Duodenal mucosa (tissue), 2 donors: ENCODE results near the gene SNX24.

ENCODE experiments used
- H3K27ac ChIP-seq: one replicate; pipeline ENCODE4 v1.7.0; 2013; ENCODE audit warnings: low read depth, low read length
- H3K27me3 ChIP-seq, 2 donors: one replicate each; pipeline ENCODE4 v1.7.0; 2013; ENCODE audit warnings: low read length in 2 of 2, control low read depth in 1 of 2; ENCODE audit not compliant: insufficient read depth in 2 of 2, control insufficient read depth in 1 of 2
- H3K36me3 ChIP-seq, 2 donors: one replicate each; pipeline ENCODE4 v1.7.0; 2013; ENCODE audit warnings: low read length in 2 of 2, control low read depth in 1 of 2; ENCODE audit not compliant: insufficient read depth in 2 of 2, control insufficient read depth in 1 of 2
- H3K4me1 ChIP-seq, 2 donors: one replicate each; pipeline ENCODE4 v1.7.0; 2013; ENCODE audit warnings: low read length in 2 of 2, control low read depth in 1 of 2; ENCODE audit not compliant: insufficient read depth in 2 of 2, control insufficient read depth in 1 of 2
- H3K4me3 ChIP-seq, 2 donors: one replicate each; pipeline ENCODE4 v1.7.0; 2013; ENCODE audit warnings: low read length in 2 of 2, low read depth in 1 of 2
- H3K9ac ChIP-seq, 2 donors: one replicate each; pipeline ENCODE4 v1.7.0; 2013; ENCODE audit warnings: low read length in 2 of 2, low read depth in 1 of 2
- H3K9me3 ChIP-seq, 2 donors: one replicate each; pipeline ENCODE4 v1.7.0; 2013; ENCODE audit warnings: low read length in 2 of 2, control low read depth in 1 of 2; ENCODE audit not compliant: control insufficient read depth in 1 of 2

The SNX24 gene

GRCh38 chr5:123014689-123015088, 169.3 kb downstream of the SNX24 start:
- Histone ChIP-seq H3K36me3 (no peaks in the 10 kb centered on the region), H3K9me3 (no peaks in the 10 kb centered on the region), H3K9ac (no peak overlapping the region), H3K4me3 (no peak overlapping the region), H3K27ac (no peak overlapping the region), H3K4me1 (no peaks in the 10 kb centered on the region), H3K27me3 (no peaks in the 10 kb centered on the region)

DNA sequence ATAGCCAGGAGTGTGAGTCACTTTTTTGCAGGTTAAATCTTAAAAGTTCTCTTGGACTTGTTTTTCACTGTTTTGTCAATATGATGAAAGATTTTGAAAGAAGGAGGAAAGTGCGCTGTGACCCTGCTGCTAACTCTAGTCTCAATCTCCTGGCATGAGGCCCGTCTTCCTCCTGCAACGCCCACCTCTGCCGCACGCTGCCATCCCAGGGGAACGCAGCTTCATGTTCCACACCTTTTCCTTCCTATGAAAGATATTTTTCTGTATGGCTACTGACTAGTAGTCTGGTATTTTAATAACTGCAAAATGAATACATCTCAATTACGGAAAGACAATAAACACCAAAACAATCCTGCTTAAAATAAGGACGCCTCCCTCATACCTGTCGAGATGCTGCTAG, 182.8 kb downstream of the SNX24 start:
- no peaks in the 10 kb centered on the region for H3K4me1 ChIP-seq
- H3K36me3 ChIP-seq = peaks cover 6 to 29% of the 10 kb centered on the region in 2 donors
- no peak overlapping the region for H3K27ac ChIP-seq

DNA sequence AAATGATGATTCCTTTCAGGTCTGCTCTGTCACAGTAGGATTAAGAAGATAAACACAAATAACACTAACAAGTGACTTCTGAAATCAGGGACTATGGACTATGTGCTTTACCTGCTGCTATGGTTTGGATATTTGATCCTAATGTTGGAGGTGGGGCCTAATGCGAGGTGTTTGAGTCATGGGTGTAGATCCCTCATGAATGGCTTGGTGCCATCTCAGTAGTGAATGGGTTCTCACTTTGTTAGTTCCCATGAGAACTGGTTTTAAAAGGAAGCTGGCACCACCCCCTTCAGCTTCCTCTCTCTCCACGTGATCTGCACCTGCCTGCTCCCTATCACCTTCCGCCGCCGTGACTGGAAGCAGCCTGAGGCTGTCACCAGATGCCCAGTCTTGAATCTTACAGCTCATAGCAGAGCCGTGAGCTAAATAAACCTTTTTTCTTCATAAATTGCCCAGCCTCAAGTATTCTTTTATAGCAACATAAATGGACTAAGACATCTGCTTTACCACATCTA, 187.8 kb downstream of the SNX24 start:
- Histone ChIP-seq H3K9ac (no peak overlapping the region), H3K27ac (no peak overlapping the region), H3K27me3 (peaks cover 0 to 4% of the 10 kb centered on the region in 2 donors), H3K4me3 (no peak overlapping the region), H3K36me3 (peaks cover 0 to 5% of the 10 kb centered on the region in 2 donors), H3K9me3 (no peaks in the 10 kb centered on the region), H3K4me1 (peaks cover 4 to 13% of the 10 kb centered on the region in 2 donors)

More for the DNA sequence above, 182.8 kb downstream of the SNX24 start:
- no peak overlapping the region for H3K4me3 ChIP-seq
- H3K9me3 ChIP-seq = no peaks in the 10 kb centered on the region
- no peak overlapping the region for H3K9ac ChIP-seq
- no peaks in the 10 kb centered on the region for H3K27me3 ChIP-seq

GRCh38 chr5:123035360-123035917, 190.0 kb downstream of the SNX24 start:
- H3K27ac ChIP-seq = peak overlapping the region; percentile 86
- peaks cover 4 to 13% of the 10 kb centered on the region in 2 donors for H3K4me1 ChIP-seq
- H3K27me3 ChIP-seq = peaks cover 0 to 4% of the 10 kb centered on the region in 2 donors
- peak overlapping the region; percentile 76 to 77 for H3K4me3 ChIP-seq
- H3K9me3 ChIP-seq = no peaks in the 10 kb centered on the region
- peak overlapping the region; percentile 44 to 67 for H3K9ac ChIP-seq
- no peaks in the 10 kb centered on the region for H3K36me3 ChIP-seq

DNA sequence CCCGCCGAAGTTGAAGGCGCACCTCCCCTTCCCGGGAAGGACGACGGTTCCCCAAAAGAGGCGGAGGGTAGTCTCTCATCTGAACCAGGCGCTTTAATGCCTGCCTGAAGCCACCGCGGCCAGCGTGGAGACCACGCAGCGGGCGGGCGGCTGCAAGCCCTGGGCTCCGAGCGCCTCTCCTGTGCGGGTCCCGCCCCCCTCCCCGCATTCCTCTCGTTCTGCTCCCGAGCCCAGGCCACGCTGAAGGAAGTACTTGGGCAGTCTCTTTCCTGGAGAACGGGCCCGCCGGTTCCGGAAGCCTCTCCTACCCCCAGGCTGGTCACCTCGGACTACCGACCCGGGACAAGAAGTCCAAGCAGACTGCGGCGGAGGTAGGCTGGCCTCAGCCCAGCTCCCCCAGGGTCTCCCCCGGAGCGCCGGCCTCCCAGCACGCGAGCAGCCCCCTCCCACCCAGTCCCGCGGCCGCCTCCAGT, 190.5 kb downstream of the SNX24 start:
- H3K4me1 ChIP-seq = peaks cover 4 to 13% of the 10 kb centered on the region in 2 donors
- peaks cover 0 to 4% of the 10 kb centered on the region in 2 donors for H3K27me3 ChIP-seq
- no peaks in the 10 kb centered on the region for H3K9me3 ChIP-seq
- H3K4me3 ChIP-seq = peak overlapping the region; percentile 76 to 77
- peak overlapping the region; percentile 86 for H3K27ac ChIP-seq
- H3K9ac ChIP-seq = peak overlapping the region; percentile 44 to 67
- no peaks in the 10 kb centered on the region for H3K36me3 ChIP-seq

GRCh38 chr5:123036391-123037103, 191.1 kb downstream of the SNX24 start, which contains the start of gene PPIC:
PPIC (minus strand) TSS chr5:123036725; CDS start chr5:123036625, 100 bp downstream.
- H3K27me3 ChIP-seq = peaks cover 0 to 4% of the 10 kb centered on the region in 2 donors
- H3K4me1 ChIP-seq = peaks cover 4 to 13% of the 10 kb centered on the region in 2 donors
- no peaks in the 10 kb centered on the region for H3K36me3 ChIP-seq
- peak within 1 kb of the TSS; percentile 60 to 67 for H3K9ac ChIP-seq
- peak within 1 kb of the TSS; percentile 86 for H3K27ac ChIP-seq
- H3K4me3 ChIP-seq = peak within 1 kb of the TSS; percentile 76 to 77
- H3K9me3 ChIP-seq = no peaks in the 10 kb centered on the region

GRCh38 chr5:123037104-123037418, 191.6 kb downstream of the SNX24 start:
- peaks cover 0 to 4% of the 10 kb centered on the region in 2 donors for H3K27me3 ChIP-seq
- no peaks in the 10 kb centered on the region for H3K9me3 ChIP-seq
- peak overlapping the region; percentile 60 to 67 for H3K9ac ChIP-seq

GRCh38 chr5:123039673-123040072, 194.3 kb downstream of the SNX24 start:
- Histone ChIP-seq H3K4me3 (no peak overlapping the region), H3K36me3 (no peaks in the 10 kb centered on the region), H3K9me3 (no peaks in the 10 kb centered on the region), H3K4me1 (peaks cover 4 to 13% of the 10 kb centered on the region in 2 donors), H3K9ac (no peak overlapping the region), H3K27me3 (peaks cover 0 to 4% of the 10 kb centered on the region in 2 donors), H3K27ac (no peak overlapping the region)

More at GRCh38 chr5:123037104-123037418, 191.6 kb downstream of the SNX24 start:
- H3K36me3 ChIP-seq = no peaks in the 10 kb centered on the region
- peak overlapping the region; percentile 76 to 77 for H3K4me3 ChIP-seq
- peak overlapping the region; percentile 86 for H3K27ac ChIP-seq
- H3K4me1 ChIP-seq = peaks cover 4 to 13% of the 10 kb centered on the region in 2 donors

DNA sequence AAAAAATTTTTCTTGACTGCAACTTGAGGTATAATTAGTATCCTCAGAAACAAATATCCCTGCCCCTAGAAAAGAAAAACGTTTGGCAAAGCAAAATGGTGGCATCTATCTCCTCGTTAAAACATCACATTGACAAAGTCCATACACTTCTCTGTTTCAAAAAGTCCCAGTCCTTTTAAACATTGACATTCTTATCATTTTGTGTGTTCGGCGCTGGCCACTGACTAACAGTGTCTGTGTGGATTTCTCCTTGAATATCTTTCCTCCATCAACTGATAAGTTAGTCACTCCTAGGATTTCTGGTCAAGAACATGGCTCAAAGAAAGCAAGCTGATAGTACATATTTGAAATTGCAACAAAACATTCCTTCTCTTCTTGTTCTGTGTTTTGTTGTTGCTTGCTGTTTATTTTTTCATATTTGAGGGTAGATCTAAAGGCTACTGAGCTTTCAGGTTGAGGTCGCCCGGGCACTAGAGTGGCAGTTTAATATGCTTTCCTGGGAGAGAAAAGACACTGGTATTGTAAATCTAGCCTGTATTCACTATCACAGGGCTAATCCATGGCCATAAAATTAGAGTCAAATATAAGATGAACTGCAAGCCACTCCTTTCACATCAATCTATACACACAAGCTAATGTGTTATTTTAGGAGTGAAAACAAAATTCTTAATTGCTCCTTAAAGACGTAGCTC, 199.7 kb downstream of the SNX24 start:
- Histone ChIP-seq H3K27ac (no peak overlapping the region), H3K27me3 (peaks cover 0 to 4% of the 10 kb centered on the region in 2 donors), H3K4me1 (no peaks in the 10 kb centered on the region), H3K9me3 (no peaks in the 10 kb centered on the region), H3K36me3 (no peaks in the 10 kb centered on the region), H3K9ac (no peak overlapping the region), H3K4me3 (no peak overlapping the region)

DNA sequence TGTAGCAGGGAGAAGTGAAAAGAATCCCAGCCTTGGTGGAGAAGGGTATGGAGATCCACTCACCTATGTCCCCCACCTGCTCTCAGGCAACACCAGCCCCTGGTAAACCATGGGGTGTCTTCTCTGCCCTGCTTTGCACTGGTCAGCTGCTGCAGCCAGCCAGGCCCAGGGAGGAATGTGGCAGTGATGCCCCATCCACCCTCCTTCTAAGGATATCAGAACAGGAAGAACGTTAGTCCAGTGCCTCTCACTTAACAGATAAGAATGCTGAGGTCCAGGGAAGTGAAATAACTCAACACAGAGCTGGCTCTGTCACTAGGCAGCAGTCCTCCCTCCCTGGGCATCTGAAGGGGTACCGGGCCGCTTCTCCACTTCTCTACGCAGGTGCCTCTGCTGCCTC, 200.8 kb downstream of the SNX24 start:
- H3K4me1 ChIP-seq = no peaks in the 10 kb centered on the region
- peaks cover 0 to 4% of the 10 kb centered on the region in 2 donors for H3K27me3 ChIP-seq
- H3K9me3 ChIP-seq = no peaks in the 10 kb centered on the region
- no peak overlapping the region for H3K9ac ChIP-seq
- H3K36me3 ChIP-seq = no peaks in the 10 kb centered on the region
- no peak overlapping the region for H3K27ac ChIP-seq
- no peak overlapping the region for H3K4me3 ChIP-seq
